Left lung (tissue), 10 donors: ENCODE results near the gene PSME2. TPM values are rescaled to one million over a fixed set of nuclear protein-coding genes. Genes with fewer than 3 reads are reported as not detected.

ENCODE experiments used
- ATAC-seq: fragments of 200-7000 bp; cut with Tn5 transposase; one replicate; pipeline ENCODE4 v1.9.1; 2020; ENCODE audit warnings: moderate library complexity
- DNase-seq, 4 donors: peaks; one replicate each; pipeline ENCODE4 v3.0.0-alpha.2; 2013 to 2020
- H3K27ac ChIP-seq, 2 donors: fragments of 200-600 bp; sonication (generic) in 1 of 2; one replicate each; pipeline versions ENCODE4 v1.5.0 to v1.8.0; 2020 to 2021
- H3K27me3 ChIP-seq, 2 donors: fragments of 200-600 bp; sonication (generic) in 1 of 2; one replicate each; pipeline versions ENCODE4 v1.5.0 to v1.8.0; 2020 to 2021
- H3K36me3 ChIP-seq, 2 donors: fragments of 200-600 bp; sonication (generic) in 1 of 2; one replicate each; pipeline versions ENCODE4 v1.5.0 to v1.8.0; 2020 to 2021
- H3K4me1 ChIP-seq, 2 donors: fragments of 200-600 bp; one replicate each; pipeline ENCODE4 v1.8.0; 2021
- H3K4me3 ChIP-seq, 2 donors: fragments of 200-600 bp; sonication (generic) in 1 of 2; one replicate each; pipeline versions ENCODE4 v1.5.0 to v1.8.0; 2020 to 2021; ENCODE audit warnings: mild to moderate bottlenecking in 1 of 2
- H3K9me3 ChIP-seq, 2 donors: fragments of 200-600 bp; sonication (generic) in 1 of 2; one replicate each; pipeline versions ENCODE4 v1.5.0 to v1.8.0; 2020 to 2021
- intact Hi-C, 2 donors: fragments of 100-400 bp; cut with DNase I; formaldehyde crosslinking; loops; one replicate each; pipeline versions ENCODE4 v1.11.2 to v1.14.2; 2022
- polyA plus RNA-seq, 6 donors: library from polyadenylated mRNA; unstranded; fragments of 120-200 nt; gene quantifications; one replicate each; pipeline ENCODE4 v1.2.1, GENCODE V29; 2013; ENCODE audit not compliant: insufficient read length in 6 of 6
- total RNA-seq, 2 donors: library from RNA; stranded (reverse); fragmentation: NEBNext Ultra II Directional; extraction: Animal tissue kit (Norgen Biotek cat#: 25700); gene quantifications; one replicate each; pipeline ENCODE4 v1.2.1, GENCODE V29; 2021
- TF ChIP-seq, protein P1 (sequence below), 2 donors: fragments of 200-600 bp; sonication (generic) in 1 of 2; IDR thresholded peaks; one replicate each; pipeline versions ENCODE4 v1.5.0 to v1.8.0; 2021; ENCODE audit warnings: antibody characterized with exemption in 2 of 2
- donor health status: DM: no; HTN: yes; CAD: no.
- donor health status: DM: no; HTN: no; CAD: no.

The PSME2 gene
- total and polyA plus RNA-seq, 8 donors: 126 to 224 (median 159) TPM

DNA sequence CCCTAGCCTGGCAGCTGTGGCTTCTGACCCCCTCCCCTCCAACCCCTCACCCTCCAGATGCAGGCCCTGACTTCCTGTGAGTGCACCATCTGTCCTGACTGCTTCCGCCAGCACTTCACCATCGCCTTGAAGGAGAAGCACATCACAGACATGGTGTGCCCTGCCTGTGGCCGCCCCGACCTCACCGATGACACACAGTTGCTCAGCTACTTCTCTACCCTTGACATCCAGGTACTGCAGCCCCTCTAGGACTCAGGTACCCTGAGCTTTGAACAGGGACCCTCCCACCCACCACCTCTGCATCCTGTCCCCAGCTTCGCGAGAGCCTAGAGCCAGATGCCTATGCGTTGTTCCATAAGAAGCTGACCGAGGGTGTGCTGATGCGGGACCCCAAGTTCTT lies 8.7 kb upstream of the PSME2 start:
- intact Hi-C loops: no loop called here
- Histone ChIP-seq H3K27ac (no peak overlapping the region), H3K36me3 (peaks cover 0 to 99% of the 10 kb centered on the region in 2 donors), H3K4me3 (no peak overlapping the region), H3K27me3 (no peaks in the 10 kb centered on the region), H3K4me1 (peaks cover 0 to 2% of the 10 kb centered on the region in 2 donors), H3K9me3 (no peaks in the 10 kb centered on the region)
- TF ChIP-seq, protein P1, sequence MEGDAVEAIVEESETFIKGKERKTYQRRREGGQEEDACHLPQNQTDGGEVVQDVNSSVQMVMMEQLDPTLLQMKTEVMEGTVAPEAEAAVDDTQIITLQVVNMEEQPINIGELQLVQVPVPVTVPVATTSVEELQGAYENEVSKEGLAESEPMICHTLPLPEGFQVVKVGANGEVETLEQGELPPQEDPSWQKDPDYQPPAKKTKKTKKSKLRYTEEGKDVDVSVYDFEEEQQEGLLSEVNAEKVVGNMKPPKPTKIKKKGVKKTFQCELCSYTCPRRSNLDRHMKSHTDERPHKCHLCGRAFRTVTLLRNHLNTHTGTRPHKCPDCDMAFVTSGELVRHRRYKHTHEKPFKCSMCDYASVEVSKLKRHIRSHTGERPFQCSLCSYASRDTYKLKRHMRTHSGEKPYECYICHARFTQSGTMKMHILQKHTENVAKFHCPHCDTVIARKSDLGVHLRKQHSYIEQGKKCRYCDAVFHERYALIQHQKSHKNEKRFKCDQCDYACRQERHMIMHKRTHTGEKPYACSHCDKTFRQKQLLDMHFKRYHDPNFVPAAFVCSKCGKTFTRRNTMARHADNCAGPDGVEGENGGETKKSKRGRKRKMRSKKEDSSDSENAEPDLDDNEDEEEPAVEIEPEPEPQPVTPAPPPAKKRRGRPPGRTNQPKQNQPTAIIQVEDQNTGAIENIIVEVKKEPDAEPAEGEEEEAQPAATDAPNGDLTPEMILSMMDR (IDR thresholded peaks at IDR 0.05): no peak
- DNase-seq: no peak
- ATAC-seq: no peak

DNA sequence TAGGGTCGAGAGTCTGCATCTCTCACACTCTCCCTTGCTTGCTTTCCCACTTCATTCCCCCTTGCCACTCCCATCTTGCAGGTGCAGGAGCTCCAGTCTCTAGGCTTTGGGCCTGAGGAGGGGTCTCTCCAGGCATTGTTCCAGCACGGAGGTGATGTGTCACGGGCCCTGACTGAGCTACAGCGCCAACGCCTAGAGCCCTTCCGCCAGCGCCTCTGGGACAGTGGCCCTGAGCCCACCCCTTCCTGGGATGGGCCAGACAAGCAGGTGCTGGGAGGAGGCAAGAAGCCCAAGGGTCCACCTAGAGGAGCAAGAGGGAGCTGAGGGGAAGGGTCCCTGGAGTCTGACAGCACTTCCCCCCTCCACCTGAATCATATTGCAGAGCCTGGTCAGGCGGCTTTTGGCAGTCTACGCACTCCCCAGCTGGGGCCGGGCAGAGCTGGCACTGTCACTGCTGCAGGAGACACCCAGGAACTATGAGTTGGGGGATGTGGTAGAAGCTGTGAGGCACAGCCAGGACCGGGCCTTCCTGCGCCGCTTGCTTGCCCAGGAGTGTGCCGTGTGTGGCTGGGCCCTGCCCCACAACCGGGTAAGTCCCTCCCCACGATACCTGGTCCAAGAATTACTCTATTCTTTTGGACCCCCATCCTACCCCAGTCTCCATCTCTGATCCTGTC lies 5.1 kb upstream of the PSME2 start:
- H3K36me3 ChIP-seq: peaks cover 0 to 79% of the 10 kb centered on the region in 2 donors

DNA sequence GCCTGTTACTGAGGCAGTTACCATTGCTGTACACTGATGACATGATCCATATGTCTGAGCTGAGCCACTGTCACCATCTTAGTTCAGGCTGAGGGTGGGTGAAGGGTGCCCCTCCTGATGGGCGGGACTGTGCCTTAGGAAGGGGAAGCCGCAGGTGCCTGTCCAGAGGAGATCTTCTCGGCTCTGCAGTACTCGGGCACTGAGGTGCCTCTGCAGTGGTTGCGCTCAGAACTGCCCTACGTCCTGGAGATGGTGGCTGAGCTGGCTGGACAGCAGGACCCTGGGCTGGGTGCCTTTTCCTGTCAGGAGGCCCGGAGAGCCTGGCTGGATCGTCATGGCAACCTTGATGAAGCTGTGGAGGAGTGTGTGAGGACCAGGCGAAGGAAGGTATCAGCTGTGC lies 4.6 kb upstream of the PSME2 start:
- H3K4me1 ChIP-seq: peaks cover 6 to 27% of the 10 kb centered on the region in 2 donors

More for the DNA sequence above, 5.1 kb upstream of the PSME2 start:
- H3K4me1 ChIP-seq: peaks cover 6 to 25% of the 10 kb centered on the region in 2 donors
- intact Hi-C loops: no loop called here
- no peaks in the 10 kb centered on the region for H3K9me3 ChIP-seq
- DNase-seq (no peak), ATAC-seq (no peak)
- TF ChIP-seq, protein P1 (IDR thresholded peaks at IDR 0.05): no peak
- H3K27me3 ChIP-seq: no peaks in the 10 kb centered on the region
- no peak overlapping the region for H3K4me3 ChIP-seq
- H3K27ac ChIP-seq: no peak overlapping the region

GRCh38 chr14:24150567-24150966 lies 4.2 kb upstream of the PSME2 start:
- H3K4me3 ChIP-seq: no peak overlapping the region
- no peaks in the 10 kb centered on the region for H3K27me3 ChIP-seq
- peaks cover 0 to 70% of the 10 kb centered on the region in 2 donors for H3K36me3 ChIP-seq
- H3K4me1 ChIP-seq: peaks cover 9 to 31% of the 10 kb centered on the region in 2 donors
- ATAC-seq: no peak
- no peak overlapping the region for H3K27ac ChIP-seq
- no peak for DNase-seq
- no peaks in the 10 kb centered on the region for H3K9me3 ChIP-seq
- TF ChIP-seq, protein P1 (IDR thresholded peaks at IDR 0.05): no peak
- intact Hi-C loops: no loop called here

More for the DNA sequence above, 4.6 kb upstream of the PSME2 start:
- no peak for DNase-seq
- TF ChIP-seq, protein P1 (IDR thresholded peaks at IDR 0.05): no peak
- H3K27ac ChIP-seq: no peak overlapping the region
- intact Hi-C loops: no loop called here
- peaks cover 0 to 74% of the 10 kb centered on the region in 2 donors for H3K36me3 ChIP-seq
- ATAC-seq: no peak
- no peak overlapping the region for H3K4me3 ChIP-seq
- no peaks in the 10 kb centered on the region for H3K27me3 ChIP-seq
- H3K9me3 ChIP-seq: no peaks in the 10 kb centered on the region

GRCh38 chr14:24150061-24150460 lies 3.7 kb upstream of the PSME2 start:
- DNase-seq: no peak
- Histone ChIP-seq H3K4me1 (peaks cover 12 to 36% of the 10 kb centered on the region in 2 donors), H3K36me3 (peaks cover 0 to 64% of the 10 kb centered on the region in 2 donors), H3K27ac (no peak overlapping the region), H3K9me3 (no peaks in the 10 kb centered on the region), H3K27me3 (no peaks in the 10 kb centered on the region), H3K4me3 (no peak overlapping the region)
- TF ChIP-seq, protein P1 (IDR thresholded peaks at IDR 0.05): no peak
- intact Hi-C loops: no loop called here
- no peak for ATAC-seq
